HCT116 (cell line): ENCODE measurements around the gene EFNB1. TPM values are rescaled to one million over a fixed set of nuclear protein-coding genes. Genes with fewer than 3 reads are reported as not detected.

ENCODE experiments used
- ATAC-seq: fragments of 200-7000 bp; cut with Tn5 transposase; 2 replicates; pipeline ENCODE4 v1.9.1; 2020; ENCODE audit warnings: mild to moderate bottlenecking, moderate library complexity
- BruUV-seq: library from RNA; stranded (reverse); fragments of 400-500 nt; replicated peaks from 2 replicates; lab custom pipeline; 2021; lab: Mats Ljungman, UMichigan
- CTCF ChIA-PET: fragments of 300-600 bp; sonication (Branson Sonifier 250); formaldehyde crosslinking; loops from one replicate; lab custom pipeline; 2021; ENCODE audit warnings: antibody characterized with exemption; lab: Charles Lee
- POLR2A ChIA-PET: fragments of 300-600, 350-600 bp; sonication (Branson Sonifier 250); formaldehyde crosslinking; loops from one replicate; lab custom pipeline; 2021; ENCODE audit warnings: antibody characterized with exemption; lab: Charles Lee
- RAD21 ChIA-PET, 2 experiments: fragments of 300-600 bp; sonication (Branson Sonifier 250); formaldehyde crosslinking; loops; one replicate each; lab custom pipeline; 2023; ENCODE audit warnings: low total read pairs in 2 of 2; ENCODE audit not compliant: uncharacterized antibody in 2 of 2, unreplicated experiment in 2 of 2, low non-redundant PET in 1 of 2; lab: Charles Lee
- DNase-seq: peaks from one replicate; pipeline ENCODE4 v3.0.0-alpha.2; 2010; ENCODE audit warnings: low read depth, low spot score
- H2AFZ ChIP-seq: fragments of 200-600 bp; shearing (Covaris generic), sonication (generic); 2 replicates; pipeline ENCODE4 v1.6.1; 2017; ENCODE audit warnings: low read depth, mixed run types, mixed read lengths, antibody characterized with exemption, low read length; ENCODE audit not compliant: poor library complexity, severe bottlenecking
- H3K27ac ChIP-seq: 2 replicates; pipeline ENCODE4 v1.5.1; 2012; ENCODE audit warnings: low read depth, low read length
- H3K27me3 ChIP-seq: fragments of 200-600 bp; sonication (generic); 2 replicates; pipeline ENCODE4 v1.6.1; 2016; ENCODE audit warnings: mixed run types, low read length, mixed read lengths; ENCODE audit not compliant: insufficient read depth
- H3K36me3 ChIP-seq, 2 experiments: fragments of 200-500 bp in 1 of 2; fragments of 200-600 bp in 1 of 2; sonication (Bioruptor generic) in 1 of 2; sonication (generic) in 1 of 2; 2 replicates each; pipeline versions ENCODE4 v1.5.1 to v1.6.1; 2014 to 2016; ENCODE audit warnings: low read length in 2 of 2, inconsistent platforms in 1 of 2, mixed read lengths in 1 of 2, mixed run types in 1 of 2; ENCODE audit not compliant: insufficient read depth in 2 of 2, control insufficient read depth in 1 of 2
- H3K4me1 ChIP-seq, 2 experiments: fragments of 200-600 bp in 1 of 2; sonication (generic) in 1 of 2; 2 replicates each; pipeline versions ENCODE4 v1.5.1 to v1.6.1; 2012 to 2017; ENCODE audit warnings: low read length in 2 of 2, inconsistent platforms in 1 of 2, mild to moderate bottlenecking in 1 of 2, mixed read lengths in 1 of 2, mixed run types in 1 of 2, moderate library complexity in 1 of 2; ENCODE audit not compliant: insufficient read depth in 2 of 2, control insufficient read depth in 1 of 2
- H3K4me2 ChIP-seq: fragments of 200-600 bp; sonication (generic); 2 replicates; pipeline ENCODE4 v1.6.1; 2017; ENCODE audit warnings: mixed run types, low read length, mixed read lengths
- H3K4me3 ChIP-seq, 2 experiments: fragments of 200-600 bp in 1 of 2; sonication (generic) in 1 of 2; replicated peaks in 1 of 2; 2 replicates each; pipeline ENCODE4 v1.5.1; 2011 to 2016; ENCODE audit warnings: low read length in 2 of 2, control low read depth in 1 of 2, low read depth in 1 of 2, mild to moderate bottlenecking in 1 of 2, mixed read lengths in 1 of 2, mixed run types in 1 of 2
- H3K79me2 ChIP-seq: fragments of 200-600 bp; sonication (generic); 2 replicates; pipeline ENCODE4 v1.6.1; 2017; ENCODE audit warnings: mild to moderate bottlenecking, mixed run types, low read length, moderate library complexity, mixed read lengths; ENCODE audit not compliant: insufficient read depth
- H3K9ac ChIP-seq: fragments of 200-600 bp; sonication (generic); 2 replicates; pipeline ENCODE4 v1.6.1; 2016; ENCODE audit warnings: low read length, mixed read lengths
- H3K9me2 ChIP-seq: fragments of 200-600 bp; sonication (generic), shearing (Covaris generic); 2 replicates; pipeline ENCODE4 v1.6.1; 2017; ENCODE audit warnings: mixed run types, mild to moderate bottlenecking, moderate library complexity; ENCODE audit not compliant: insufficient read depth
- H3K9me3 ChIP-seq, 2 experiments: fragments of 200-500 bp in 1 of 2; fragments of 200-600 bp in 1 of 2; sonication (Bioruptor generic) in 1 of 2; sonication (generic) in 1 of 2; 2 replicates each; pipeline ENCODE4 v1.6.1; 2014 to 2017; ENCODE audit warnings: low read length in 2 of 2, mixed read lengths in 2 of 2, inconsistent platforms in 1 of 2, low read depth in 1 of 2, mild to moderate bottlenecking in 1 of 2, mixed run types in 1 of 2, moderate library complexity in 1 of 2; ENCODE audit not compliant: control insufficient read depth in 1 of 2, insufficient read depth in 1 of 2
- H4K20me1 ChIP-seq: fragments of 200-600 bp; sonication (generic), shearing (Covaris generic); 2 replicates; pipeline ENCODE4 v1.6.1; 2017; ENCODE audit warnings: mixed run types, mild to moderate bottlenecking, moderate library complexity; ENCODE audit not compliant: insufficient read depth
- ATF3 ChIP-seq: IDR thresholded peaks from 2 replicates; pipeline ENCODE4 v1.6.1; 2012
- CBX3 ChIP-seq: IDR thresholded peaks from 2 replicates; pipeline ENCODE4 v1.6.1; 2012; ENCODE audit warnings: low read depth
- CEBPB ChIP-seq: IDR thresholded peaks from 2 replicates; pipeline ENCODE4 v1.6.1; 2012; ENCODE audit warnings: low read depth
- CTCF ChIP-seq, 3 experiments: fragments of 200-600 bp in 1 of 3; sonication (generic) in 1 of 3; IDR thresholded peaks in 2 of 3; conservative IDR thresholded peaks in 1 of 3; 2 replicates each; pipeline ENCODE4 v1.5.1; 2012 to 2017; ENCODE audit warnings: low read depth in 2 of 3, low read length in 2 of 3, antibody characterized with exemption in 1 of 3, borderline replicate concordance in 1 of 3, control low read depth in 1 of 3, mild to moderate bottlenecking in 1 of 3, mixed read lengths in 1 of 3, mixed run types in 1 of 3, moderate library complexity in 1 of 3; ENCODE audit not compliant: insufficient read depth in 1 of 3
- EGR1 ChIP-seq: IDR thresholded peaks from 2 replicates; pipeline ENCODE4 v1.6.1; 2012; ENCODE audit warnings: low read depth
- ELF1 ChIP-seq: IDR thresholded peaks from 2 replicates; pipeline ENCODE4 v1.6.1; 2012; ENCODE audit warnings: low read depth, borderline replicate concordance
- EZH2 ChIP-seq: fragments of 200-600 bp; sonication (generic); IDR thresholded peaks from 2 replicates; pipeline ENCODE4 v1.6.1; 2017; ENCODE audit warnings: antibody characterized with exemption, mixed run types
- EZH2phosphoT487 ChIP-seq: fragments of 200-600 bp; IDR thresholded peaks from 2 replicates; pipeline ENCODE4 v1.6.1; 2018; ENCODE audit warnings: antibody characterized with exemption, borderline replicate concordance
- FOSL1 ChIP-seq: IDR thresholded peaks from 2 replicates; pipeline ENCODE4 v1.6.1; 2012; ENCODE audit warnings: low read depth
- JUND ChIP-seq: IDR thresholded peaks from 2 replicates; pipeline ENCODE4 v1.6.1; 2012
- MAX ChIP-seq: IDR thresholded peaks from 2 replicates; pipeline ENCODE4 v1.6.1; 2012
- POLR2AphosphoS5 ChIP-seq: IDR thresholded peaks from 2 replicates; pipeline ENCODE4 v1.6.1; 2011; ENCODE audit warnings: mild to moderate bottlenecking, low read depth, low read length, moderate library complexity
- SP1 ChIP-seq: IDR thresholded peaks from 2 replicates; pipeline ENCODE4 v1.6.1; 2012; ENCODE audit warnings: low read depth
- SRF ChIP-seq: IDR thresholded peaks from 2 replicates; pipeline ENCODE4 v1.6.1; 2012; ENCODE audit warnings: low read depth
- TCF7L2 ChIP-seq: IDR thresholded peaks from 2 replicates; pipeline ENCODE4 v1.7.0; 2011; ENCODE audit warnings: borderline replicate concordance, inconsistent platforms; ENCODE audit not compliant: insufficient read depth, insufficient read length; ENCODE audit errors: extremely low read depth
- YY1 ChIP-seq: IDR thresholded peaks from 2 replicates; pipeline ENCODE4 v1.6.1; 2011; ENCODE audit warnings: low read length, low read depth, moderate library complexity, mild to moderate bottlenecking; ENCODE audit not compliant: insufficient replicate concordance; ENCODE audit errors: extremely low read depth
- ZBTB33 ChIP-seq: IDR thresholded peaks from 2 replicates; pipeline ENCODE4 v1.6.1; 2011; ENCODE audit warnings: mild to moderate bottlenecking, low read length, moderate library complexity; ENCODE audit not compliant: insufficient replicate concordance; ENCODE audit errors: extremely low read depth
- ZFX ChIP-seq: fragments of 450-650 bp; IDR thresholded peaks from 2 replicates; pipeline ENCODE4 v1.6.1; 2017
- ZNF274 ChIP-seq: fragments of 200-500 bp; sonication (Bioruptor generic); IDR thresholded peaks from 2 replicates; pipeline ENCODE4 v1.6.1; 2014; ENCODE audit warnings: mild to moderate bottlenecking, low read depth, low read length, inconsistent platforms
- intact Hi-C: fragments of 100-400 bp; cut with micrococcal nuclease; formaldehyde crosslinking; loops from 2 replicates; pipeline ENCODE4 v1.10.0; 2022
- total RNA-seq: library from RNA; stranded (reverse); gene quantifications from one replicate; pipeline ENCODE4 v1.2.1, GENCODE V29; 2021; ENCODE audit not compliant: unreplicated experiment

EFNB1 gene
- total RNA-seq, 1 experiment from 2014 or later: 14.7 TPM

GRCh38 chrX:68881911-68882310, 53.1 kb downstream of the EFNB1 start:
- intact Hi-C loops: no loop called here
- Histone ChIP-seq H3K79me2 (no peaks in the 10 kb centered on the region), H3K27me3 (no peaks in the 10 kb centered on the region; the same call in 1 of the 2 replicates), H4K20me1 (no peaks in the 10 kb centered on the region), H3K9me2 (no peaks in the 10 kb centered on the region), H3K9me3 (no peaks in the 10 kb centered on the region), H3K4me1 (no peaks in the 10 kb centered on the region), H3K27ac (no peak overlapping the region), H3K4me2 (no peak overlapping the region), H3K9ac (no peak overlapping the region), H3K36me3 (no peaks in the 10 kb centered on the region), H3K4me3 (no peak overlapping the region), H2AFZ (no peak overlapping the region)
- TF ChIP-seq CTCF (IDR thresholded peaks at IDR 0.05 in 2 of 3, conservative IDR thresholded peaks at IDR 0.05 in 1 of 3; ENCODE audit: borderline replicate concordance in 1 of 3, insufficient read depth in 1 of 3, low read depth in 2 of 3, low read length in 2 of 3) (no peak), EZH2phosphoT487 (no peak), EGR1 (no peak), ZBTB33 (no peak), MAX (no peak), SRF (no peak), CBX3 (no peak), EZH2 (no peak), ELF1 (no peak), POLR2AphosphoS5 (no peak), SP1 (no peak), FOSL1 (no peak), ATF3 (no peak), CEBPB (no peak), ZFX (no peak), JUND (no peak), YY1 (no peak), TCF7L2 (no peak), ZNF274 (no peak)
- ChIA-PET CTCF (no interaction called here), POLR2A (no interaction called here), RAD21 (no interaction called here)
- BruUV-seq: no TSS peak
- ATAC-seq (no peak), DNase-seq (no peak)
